Right lung (tissue), 5 donors: ENCODE data around the gene GJA4. TPM values are rescaled to one million over a fixed set of nuclear protein-coding genes. Genes with fewer than 3 reads are reported as not detected.

ENCODE experiments used
- DNase-seq, 2 donors: peaks; one replicate each; pipeline ENCODE4 v3.0.0-alpha.2; 2013
- polyA plus RNA-seq, 5 donors: library from polyadenylated mRNA; unstranded; fragments of 120-200 nt; gene quantifications; one replicate each; pipeline versions ENCODE4 v1.2.1 to v1.2.3, GENCODE V29; 2013; ENCODE audit warnings: inconsistent platforms in 1 of 5, low replicate concordance in 1 of 5; ENCODE audit not compliant: insufficient read length in 5 of 5, insufficient read depth in 1 of 5

GJA4 gene
- polyA plus RNA-seq, 5 donors, result 27.2 to 36.9 (median 31.0) TPM

- DNase-seq, result no peak
These were observed 35.8 kb downstream of the GJA4 start for GRCh38 chr1:34828611-34829010.

DNA sequence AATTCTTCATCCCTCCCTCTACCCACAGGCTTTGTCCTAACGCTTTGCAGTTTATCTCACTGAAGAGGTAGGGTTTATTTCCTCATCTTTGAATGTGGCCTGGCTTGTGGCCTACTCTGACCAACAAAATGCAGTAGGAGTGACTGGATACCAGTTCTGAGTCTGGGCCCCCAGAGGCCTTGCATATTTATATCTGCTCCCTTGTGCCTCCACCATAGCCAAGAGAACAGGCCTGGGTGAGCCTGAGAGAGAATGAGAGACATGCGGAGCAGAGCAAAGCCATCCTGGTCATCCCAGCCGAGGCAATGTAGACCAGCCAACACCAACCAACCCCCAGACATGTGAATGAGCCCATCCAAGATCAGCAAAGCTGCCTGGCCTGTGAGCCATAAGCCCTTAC lies 36.5 kb downstream of the GJA4 start:
- no peak for DNase-seq

DNA sequence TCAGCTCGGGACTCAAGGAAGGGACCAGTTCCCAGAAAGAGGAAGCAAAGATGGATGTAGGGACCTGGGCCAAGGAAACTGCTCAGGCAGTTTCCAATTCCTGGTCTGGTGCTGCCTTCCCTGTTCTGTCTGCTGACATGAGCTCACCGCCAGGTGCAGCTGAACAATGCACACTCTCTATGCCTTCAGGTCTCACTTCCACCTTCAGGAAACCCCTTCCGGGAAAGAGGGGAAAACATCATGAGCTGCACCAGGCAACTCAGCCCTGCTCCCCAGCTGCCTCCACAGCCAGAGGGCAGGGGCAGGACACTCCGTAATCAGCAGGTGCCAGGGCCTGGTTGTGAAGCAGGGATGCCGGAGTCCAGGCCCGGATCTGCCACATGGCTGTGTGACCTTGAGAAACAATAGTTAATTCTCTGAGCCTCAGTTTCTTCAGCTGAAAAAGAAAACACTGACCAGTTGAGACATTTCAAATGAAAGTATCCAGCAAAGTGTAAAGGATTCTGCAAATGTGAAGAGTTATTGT lies 39.0 kb downstream of the GJA4 start:
- DNase-seq, result no peak

GRCh38 chr1:34833711-34834110 lies 40.9 kb downstream of the GJA4 start:
- no peak for DNase-seq

GRCh38 chr1:34839526-34840305 lies 46.9 kb downstream of the GJA4 start:
- no peak for DNase-seq

DNA sequence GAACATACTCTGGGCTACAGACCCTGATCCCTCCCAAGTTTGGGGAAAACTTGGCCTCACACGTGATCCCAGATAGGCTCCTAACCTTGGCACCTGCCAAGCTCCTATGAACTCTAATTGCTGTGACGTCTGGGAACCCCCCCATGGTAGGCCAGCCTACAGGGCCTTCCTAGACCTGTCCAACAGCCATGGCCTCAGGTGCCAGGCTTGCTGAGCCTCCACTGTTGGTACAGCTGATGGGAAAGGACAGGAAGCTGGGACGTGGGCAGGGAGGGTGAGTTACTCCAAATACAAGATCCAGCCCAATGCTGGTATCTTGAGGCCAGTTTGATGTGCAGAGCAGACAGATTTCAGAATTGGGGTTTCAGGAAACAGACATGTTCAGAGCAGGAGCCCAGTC lies 47.6 kb downstream of the GJA4 start:
- DNase-seq, result no peak

GRCh38 chr1:34842073-34842472 lies 49.3 kb downstream of the GJA4 start:
- no peak for DNase-seq

DNA sequence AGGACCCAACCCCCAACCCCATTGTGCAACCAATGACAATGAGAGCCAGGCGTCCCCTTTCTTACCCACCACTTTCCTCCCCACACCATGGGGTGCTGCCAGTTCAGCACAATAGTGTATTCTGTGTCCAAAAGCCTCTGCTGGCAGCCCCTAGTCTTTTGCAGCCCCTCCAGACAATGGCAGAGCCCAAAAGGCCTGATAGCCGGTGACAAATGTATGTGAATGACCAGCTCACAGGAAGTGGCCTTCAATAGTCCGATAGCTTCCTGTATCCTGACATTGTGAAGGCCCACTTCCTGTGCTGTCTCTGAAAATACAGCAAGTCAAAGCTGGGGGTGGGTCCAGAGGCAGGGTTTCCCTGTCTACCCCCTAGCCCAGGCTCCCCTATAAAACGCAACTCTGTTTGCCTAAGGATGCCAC lies 50.2 kb downstream of the GJA4 start:
- DNase-seq, result no peak

- no peak for DNase-seq
These were observed 50.8 kb downstream of the GJA4 start for GRCh38 chr1:34843392-34844251.

GRCh38 chr1:34844252-34844634 lies 51.4 kb downstream of the GJA4 start:
- no peak for DNase-seq

Other genes with a start within 250 kb of the GJA4 start
- gene GJB5, start 38.0 kb upstream of the GJA4 start, polyA plus RNA-seq, result under 1 TPM in 4 of 5 donors, not detected in 1; 0.11 to 0.36 (median 0.17) TPM
- gene GJB4, start 33.3 kb upstream of the GJA4 start, polyA plus RNA-seq, result under 1 TPM in 3 of 5 donors, not detected in 2; 0.05 to 0.09 (median 0.07) TPM
- gene GJB3, start 11.8 kb upstream of the GJA4 start, polyA plus RNA-seq, result under 1 TPM in 3 of 5 donors, not detected in 2; 0.09 to 0.21 (median 0.09) TPM
- 10 to 100 TPM; 20.6 to 32.1 (median 26.2) TPM for gene SMIM12, start 66.8 kb downstream of the GJA4 start, polyA plus RNA-seq
- under 1 TPM; 0.08 to 0.25 (median 0.15) TPM for gene DLGAP3, start 136.7 kb downstream of the GJA4 start, polyA plus RNA-seq
- 10 to 100 TPM; 26.7 to 40.3 (median 31.5) TPM for gene TMEM35B, start 192.3 kb downstream of the GJA4 start, polyA plus RNA-seq
- gene ZMYM6, start 238.9 kb downstream of the GJA4 start, polyA plus RNA-seq, result 10 to 100 TPM; 15.8 to 27.6 (median 19.0) TPM